Activated CD4-positive, alpha-beta T cell treated with anti-CD3 and anti-CD28 coated beads for 4 hours (primary cell): Measurements from ENCODE around the gene CCT8L2.
A peak's percentile ranks its signal among the peaks of the same experiment; 100 is the strongest.
"Not testable (repeated sequence)": the region's sequence is repeated elsewhere in the genome, so short reads cannot be mapped to it uniquely, and the experiment has no call there.

Source experiments
- DNase-seq, 2 donors: peaks; one replicate each; pipeline ENCODE4 v3.0.0-alpha.2; 2020

The CCT8L2 gene, protein sequence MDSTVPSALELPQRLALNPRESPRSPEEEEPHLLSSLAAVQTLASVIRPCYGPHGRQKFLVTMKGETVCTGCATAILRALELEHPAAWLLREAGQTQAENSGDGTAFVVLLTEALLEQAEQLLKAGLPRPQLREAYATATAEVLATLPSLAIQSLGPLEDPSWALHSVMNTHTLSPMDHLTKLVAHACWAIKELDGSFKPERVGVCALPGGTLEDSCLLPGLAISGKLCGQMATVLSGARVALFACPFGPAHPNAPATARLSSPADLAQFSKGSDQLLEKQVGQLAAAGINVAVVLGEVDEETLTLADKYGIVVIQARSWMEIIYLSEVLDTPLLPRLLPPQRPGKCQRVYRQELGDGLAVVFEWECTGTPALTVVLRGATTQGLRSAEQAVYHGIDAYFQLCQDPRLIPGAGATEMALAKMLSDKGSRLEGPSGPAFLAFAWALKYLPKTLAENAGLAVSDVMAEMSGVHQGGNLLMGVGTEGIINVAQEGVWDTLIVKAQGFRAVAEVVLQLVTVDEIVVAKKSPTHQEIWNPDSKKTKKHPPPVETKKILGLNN

DNA sequence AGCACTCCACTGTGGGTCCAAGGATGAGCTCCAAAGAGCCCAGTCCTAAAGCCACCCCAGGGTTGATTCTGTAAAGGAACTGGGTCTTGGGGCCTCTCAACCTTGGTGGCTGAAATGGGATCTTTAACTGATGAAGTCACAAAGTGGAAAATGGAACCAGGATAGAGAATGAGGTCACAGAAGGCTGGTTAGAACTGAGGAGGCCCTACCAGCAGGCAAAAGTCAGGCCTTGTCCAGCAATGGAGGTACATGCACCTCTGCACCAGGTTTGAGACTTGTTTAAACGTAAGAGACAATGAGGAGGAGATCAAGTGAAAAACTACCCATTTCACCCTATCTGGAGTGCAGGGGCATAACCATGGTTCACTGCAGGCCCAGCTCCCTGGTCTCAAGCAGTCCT lies at the start of gene CCT8L2:
TSS of gene CCT8L2 (minus strand) at position 101 of the 400 bp plus-strand sequence. CDS start 260 bp downstream, outside the sequence.
- not testable (repeated sequence) for DNase-seq

DNA sequence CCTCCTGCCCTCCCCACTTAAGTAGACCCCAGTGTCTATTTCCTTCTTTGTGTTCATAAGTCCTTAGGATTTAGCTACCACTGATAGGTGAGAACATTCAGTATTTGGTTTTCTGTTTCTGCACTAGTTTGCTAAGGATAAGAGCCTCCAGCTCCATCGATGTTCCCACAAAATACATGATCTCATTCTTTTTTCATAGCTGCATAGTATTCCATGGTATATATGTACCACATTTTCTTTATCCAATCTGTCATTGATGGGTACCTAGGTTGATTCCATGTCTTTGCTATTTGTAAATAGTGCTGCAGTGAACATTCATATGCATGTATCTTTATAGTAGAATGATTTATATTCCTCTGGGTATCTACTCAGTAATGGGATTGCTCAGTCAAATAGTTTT lies 42.8 kb upstream of the CCT8L2 start:
- DNase-seq: not testable (repeated sequence)

DNA sequence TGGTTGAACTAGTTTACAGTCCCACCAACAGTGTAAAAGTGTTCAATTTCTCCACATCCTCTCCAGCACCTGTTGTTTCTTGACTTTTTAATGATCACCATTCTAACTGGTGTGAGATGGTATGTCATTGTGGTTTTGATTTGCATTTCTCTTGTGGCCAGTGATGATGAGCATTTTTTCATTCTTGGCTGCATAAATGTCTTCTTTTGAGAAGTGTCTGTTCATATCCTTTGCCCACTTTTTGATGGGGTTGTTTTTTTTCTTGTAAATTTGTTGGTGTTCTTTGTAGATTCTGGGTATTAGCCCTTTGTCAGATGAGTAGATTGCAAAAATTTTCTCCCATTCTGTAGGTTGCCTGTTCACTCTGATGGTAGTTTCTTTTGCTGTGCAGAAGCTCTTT lies 41.5 kb upstream of the CCT8L2 start:
- not testable (repeated sequence) for DNase-seq

DNA sequence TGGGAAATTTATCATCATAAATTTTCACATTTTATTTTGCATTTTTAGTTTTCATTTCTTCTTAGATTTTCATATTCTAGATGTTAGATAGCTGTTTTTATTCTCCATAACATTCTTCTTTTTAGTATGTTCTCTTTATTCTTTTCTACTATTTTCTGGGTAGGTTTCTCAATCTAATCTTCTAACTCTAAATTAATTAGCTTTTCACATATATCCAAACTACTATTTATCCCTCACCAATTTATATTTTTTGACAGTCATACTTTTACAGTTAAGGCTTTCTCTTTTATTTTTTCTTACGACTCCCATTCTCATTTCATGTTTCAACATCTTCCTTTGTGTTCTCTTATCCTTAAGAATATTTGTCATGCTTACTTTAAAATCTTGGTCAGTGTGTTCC lies 35.9 kb upstream of the CCT8L2 start:
- DNase-seq: not testable (repeated sequence)

DNA sequence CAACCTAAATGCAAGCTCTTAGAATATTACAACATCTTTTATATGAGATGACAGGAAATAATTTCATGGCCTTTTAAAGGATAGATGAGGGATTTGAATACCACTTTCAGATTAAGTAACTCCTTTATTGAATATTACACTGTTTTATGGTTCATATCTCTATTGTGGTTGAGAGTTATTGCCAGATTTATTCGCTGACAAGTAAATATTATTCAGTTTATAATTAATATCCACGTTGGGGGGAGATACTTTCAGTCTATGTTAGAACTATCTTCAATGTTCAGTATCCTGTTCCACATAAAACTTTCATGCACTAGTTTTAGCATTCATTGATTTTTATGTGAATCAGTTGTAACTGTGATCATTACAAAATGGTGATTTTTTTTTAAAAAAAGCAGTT lies 32.4 kb upstream of the CCT8L2 start:
- DNase-seq: not testable (repeated sequence)

DNA sequence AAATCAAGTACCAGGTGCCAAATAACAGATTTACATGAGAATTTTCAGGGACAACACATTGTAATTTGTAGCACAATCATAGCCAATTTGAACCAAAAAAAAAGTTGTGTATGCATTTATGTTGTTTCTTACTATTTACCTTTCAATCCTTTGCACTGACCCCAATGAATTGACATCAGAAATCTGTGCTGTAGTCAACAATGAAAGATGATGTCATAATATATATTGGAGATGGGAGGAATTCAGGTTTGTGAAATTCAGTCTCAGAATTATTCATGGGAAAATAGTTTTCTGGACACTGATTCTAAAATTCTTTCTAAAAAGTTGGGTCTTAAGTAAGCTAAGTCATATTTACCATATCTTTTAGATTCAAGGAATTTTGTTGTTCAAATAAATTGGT lies 31.0 kb upstream of the CCT8L2 start:
- DNase-seq: not testable (repeated sequence)

DNA sequence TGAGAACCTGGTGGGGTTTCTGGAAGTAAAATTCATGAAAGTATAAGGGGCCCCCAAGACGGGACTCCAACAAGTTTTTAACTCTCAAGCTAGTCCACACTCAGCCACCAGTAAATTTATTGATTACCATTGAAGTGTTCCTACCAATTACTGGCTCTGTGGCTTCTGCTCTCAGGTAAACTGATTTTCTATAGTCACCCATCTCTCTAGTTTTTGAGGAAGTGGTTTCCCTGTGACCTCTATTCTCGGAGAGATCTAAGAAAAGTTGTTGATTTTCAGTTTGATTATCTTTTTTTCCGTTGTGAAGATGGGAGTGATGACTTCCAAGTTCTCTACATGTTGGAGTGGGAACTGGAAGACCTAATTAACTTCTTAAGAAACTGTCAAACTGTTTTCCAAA lies 24.9 kb upstream of the CCT8L2 start:
- not testable (repeated sequence) for DNase-seq

DNA sequence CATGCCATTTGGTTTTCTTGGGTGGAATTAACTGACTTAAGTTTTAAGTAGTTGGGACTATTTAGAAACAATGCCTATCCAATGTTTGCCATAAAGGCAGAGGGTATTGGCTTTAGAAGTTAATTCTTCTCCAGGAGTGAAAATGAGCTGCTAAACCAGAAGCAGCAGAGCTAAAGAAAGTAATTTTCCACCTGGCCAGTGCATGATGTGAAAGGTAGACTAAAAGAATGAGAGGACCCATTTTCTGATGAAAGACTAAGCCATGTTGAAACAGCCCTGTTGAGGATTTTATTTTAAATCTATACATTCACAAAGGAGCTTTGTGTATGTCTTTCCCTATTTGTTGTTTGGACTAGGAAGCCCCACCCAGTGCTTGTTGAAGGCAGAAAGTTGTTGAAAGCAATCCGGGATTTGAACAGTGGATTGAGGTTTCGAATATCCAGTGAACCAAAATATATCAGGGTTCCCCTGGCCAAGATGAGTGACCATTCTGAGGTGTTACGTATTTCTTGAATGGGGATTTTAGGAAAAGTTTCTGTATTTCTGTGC lies 23.9 kb upstream of the CCT8L2 start:
- DNase-seq: not testable (repeated sequence)

DNA sequence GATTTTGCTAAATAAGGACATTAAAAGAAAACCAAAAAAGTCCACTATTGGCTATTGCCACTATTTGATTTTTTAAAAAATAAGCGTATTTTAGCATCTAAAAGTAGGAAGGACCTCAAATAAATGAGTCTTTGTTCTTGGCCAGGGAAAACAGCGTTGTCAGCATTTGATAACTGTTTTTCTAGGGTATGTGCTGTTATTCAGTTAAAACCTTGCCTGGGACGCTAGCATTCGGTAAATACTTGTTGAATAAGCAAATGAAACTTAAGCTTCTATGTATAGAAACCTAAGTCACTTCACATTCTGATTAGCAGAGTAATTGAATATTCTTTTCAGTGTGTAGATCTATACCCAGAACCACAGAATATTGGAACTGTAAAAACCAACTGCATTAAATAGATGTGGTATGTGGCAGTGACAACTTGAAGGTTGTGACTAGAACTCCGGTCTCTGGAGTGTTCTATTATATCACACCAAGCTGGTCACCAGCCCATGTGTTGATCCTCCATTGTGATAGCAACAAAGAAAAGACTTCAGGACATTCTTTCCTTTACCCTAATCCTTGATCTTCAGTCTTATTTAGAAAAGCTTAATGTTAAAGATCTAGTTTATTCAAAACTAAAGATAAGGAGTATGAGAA lies 23.1 kb upstream of the CCT8L2 start:
- DNase-seq: not testable (repeated sequence)

DNA sequence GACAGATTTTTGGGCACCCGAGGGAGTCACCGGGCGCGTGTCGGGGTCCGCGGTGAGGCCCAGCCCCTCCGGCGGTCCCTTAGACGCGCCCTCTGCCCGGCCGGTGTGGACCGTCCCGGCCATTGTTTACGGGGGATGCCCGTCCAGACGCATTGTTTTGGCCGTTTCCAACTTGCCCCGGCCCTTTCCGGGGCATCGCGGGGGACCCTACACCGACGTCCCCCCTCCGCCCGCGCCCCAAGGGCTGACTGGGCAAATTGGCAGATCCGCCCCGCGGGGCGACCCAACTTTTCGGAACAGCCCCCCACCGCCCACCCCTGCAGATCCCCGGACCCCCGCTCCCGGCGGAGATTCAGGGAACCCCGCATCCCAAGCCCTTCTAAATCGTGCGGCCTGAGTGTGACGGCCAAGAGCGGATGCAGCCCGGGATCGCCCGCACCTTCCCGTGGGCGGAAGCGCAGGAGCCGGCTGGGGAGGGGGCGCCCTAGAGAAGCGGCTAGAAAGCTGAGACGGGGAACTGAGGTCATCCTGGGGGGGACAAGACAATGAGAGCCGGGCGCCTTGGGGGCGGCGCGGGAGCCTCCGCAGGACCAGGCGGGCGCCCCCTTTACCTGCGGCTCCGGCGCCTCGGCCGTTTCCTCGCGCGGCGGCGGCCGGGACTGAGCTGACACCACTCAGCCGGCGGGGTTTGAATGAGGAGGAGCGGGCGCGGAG lies 17.1 kb upstream of the CCT8L2 start:
- no peak for DNase-seq

DNA sequence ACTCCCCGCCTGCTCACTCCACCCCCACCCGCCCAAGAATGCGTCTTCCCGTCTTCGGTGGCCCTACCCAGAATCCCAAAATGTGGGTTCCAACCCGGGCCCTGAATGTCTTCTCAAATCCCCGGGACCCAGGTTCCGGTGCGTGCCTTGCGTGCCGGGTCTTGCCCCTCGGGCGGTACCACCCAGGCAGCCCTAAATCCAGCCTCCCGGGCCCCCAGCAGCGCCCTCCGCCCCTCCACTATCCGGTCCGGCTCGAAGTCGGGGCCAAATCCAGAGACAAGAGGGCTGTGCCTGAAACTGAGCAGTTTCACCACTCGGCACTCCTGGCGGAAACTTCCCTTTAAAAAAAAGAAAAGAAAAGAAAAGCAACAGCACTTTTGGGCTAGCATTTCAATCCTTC lies 16.3 kb upstream of the CCT8L2 start:
- DNase-seq: no peak

DNA sequence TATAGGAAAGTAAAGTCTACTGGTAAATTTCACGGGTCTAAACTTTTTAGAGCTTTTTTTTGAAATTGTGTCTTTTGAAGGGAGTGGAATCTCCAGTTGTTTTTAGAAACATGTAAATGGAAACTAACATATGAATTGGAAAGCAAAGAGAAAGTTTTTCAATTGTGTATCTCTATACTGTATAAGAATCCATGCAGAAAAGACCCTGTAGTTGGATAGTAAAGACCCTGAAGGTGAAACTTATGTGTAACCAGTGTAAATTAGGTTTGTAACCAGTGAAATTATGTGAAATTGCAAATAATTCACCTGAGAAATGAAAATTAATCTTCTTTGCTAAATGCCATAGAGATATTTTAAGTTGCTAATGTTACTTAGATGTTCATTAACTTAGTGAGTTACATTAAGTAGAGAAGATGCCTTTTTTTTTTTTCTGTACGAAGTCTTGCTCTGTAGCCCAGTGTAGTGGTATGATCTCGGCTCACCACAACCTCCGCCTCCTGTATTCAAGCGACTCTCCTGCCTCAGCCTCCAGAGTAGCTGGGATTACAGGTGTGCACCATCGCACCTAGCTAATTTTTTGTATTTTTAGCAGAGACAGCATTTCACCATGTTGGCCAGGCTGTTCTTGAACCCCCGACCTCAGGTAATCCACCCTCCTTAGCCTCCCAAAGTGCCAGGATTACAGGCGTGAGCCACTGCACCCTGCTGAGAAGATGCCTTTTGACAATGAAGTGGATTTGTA lies 11.8 kb upstream of the CCT8L2 start:
- DNase-seq: not testable (repeated sequence)

DNA sequence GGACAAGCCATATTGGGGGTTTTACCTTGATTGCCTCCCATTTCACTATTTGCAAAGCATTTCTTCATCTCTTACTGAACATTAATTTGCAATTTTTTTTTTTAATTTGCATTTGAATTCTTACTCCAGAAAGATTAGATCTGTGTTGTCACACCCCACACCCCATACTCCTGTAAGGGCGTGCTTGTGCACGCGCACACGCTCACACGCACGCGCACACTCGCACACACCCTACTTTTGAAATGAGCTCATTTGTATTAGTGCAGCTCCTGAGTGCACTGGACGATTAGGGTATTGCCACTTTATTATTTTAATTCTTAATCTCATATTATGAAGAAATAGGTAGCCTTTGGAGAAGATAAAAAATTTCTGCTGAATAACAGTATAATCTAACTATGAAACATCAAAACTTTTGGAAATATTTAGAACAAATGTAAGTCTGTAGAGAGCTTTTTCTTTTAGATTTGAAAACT lies 11.2 kb upstream of the CCT8L2 start:
- DNase-seq: not testable (repeated sequence)

DNA sequence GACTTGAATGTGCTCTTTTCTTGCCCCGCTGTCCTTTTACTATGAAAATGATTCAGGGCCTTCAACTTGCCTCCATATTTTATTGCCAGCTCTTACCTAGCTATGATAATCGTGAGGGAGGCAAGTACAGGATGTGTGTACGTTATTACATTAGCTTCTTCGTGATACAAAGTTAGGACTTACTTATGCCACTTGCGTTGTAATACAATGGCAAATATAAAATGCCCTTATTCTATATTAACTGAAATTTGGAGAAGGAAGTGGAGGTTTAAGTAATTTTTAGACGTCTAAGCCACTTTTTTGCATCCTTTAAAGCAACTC lies 10.8 kb upstream of the CCT8L2 start:
- no peak for DNase-seq

DNA sequence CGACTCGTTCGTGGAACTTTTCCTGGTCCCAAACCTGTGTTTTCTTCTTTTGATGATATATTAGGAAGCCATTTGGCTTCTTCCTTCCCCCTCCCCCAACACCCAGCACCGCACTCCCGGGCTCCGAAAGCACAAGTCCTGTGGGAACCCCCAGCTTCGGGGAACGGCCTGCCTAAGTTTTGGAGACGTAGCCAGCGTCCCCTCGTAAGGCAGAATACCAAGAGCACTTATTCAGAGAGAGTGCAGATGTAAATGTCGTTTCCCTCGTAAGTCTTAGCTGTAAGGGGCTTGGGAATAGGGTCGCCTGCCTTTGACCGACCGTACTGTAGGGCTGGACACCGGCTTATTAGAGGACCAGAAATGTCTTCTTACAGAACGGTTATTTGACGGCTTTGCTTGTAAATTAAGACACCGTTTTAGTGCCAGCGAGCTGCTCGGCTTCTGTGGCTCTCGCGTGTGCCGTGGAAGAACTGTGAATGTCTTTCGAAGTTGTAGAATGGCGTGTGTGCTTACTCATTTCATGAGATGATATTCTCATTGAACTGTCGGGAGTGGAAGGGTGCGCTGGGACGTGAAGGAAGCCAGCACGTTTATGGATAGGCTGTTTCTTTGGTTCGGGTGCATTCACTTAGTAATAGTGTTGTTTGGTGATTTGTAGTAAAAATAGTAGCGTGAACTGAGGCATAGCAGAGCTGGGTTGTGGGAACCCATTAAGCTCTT lies 10.3 kb upstream of the CCT8L2 start:
- DNase-seq: peak in 1 of 2 donors; percentile 30

DNA sequence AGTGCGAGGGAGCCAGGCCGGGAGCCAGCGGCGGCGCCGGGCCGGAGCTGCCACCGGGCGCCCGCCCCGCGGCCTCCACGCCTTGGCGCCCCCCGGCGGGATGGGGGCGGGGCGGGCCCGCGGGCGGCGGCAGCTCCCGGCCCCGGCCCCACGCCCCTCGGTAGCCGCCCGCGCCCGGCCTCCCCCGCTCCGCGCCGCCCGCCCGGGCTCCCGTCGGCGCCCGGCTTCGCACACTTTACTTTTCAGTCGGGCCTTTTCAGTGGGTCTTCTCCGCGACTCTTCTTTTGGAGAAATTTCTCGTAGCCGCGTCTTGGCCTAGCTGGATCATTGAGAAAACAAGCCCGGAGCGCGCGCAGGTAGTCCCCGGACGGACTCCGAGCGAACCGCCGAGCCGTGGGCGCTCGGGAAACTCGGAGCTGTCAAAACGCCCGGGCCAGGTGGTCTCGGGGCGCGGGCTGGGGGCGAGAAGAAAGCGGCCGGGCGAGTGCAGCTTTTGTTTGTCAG lies 9.7 kb upstream of the CCT8L2 start:
- DNase-seq: peak in 1 of 2 donors; percentile 3

DNA sequence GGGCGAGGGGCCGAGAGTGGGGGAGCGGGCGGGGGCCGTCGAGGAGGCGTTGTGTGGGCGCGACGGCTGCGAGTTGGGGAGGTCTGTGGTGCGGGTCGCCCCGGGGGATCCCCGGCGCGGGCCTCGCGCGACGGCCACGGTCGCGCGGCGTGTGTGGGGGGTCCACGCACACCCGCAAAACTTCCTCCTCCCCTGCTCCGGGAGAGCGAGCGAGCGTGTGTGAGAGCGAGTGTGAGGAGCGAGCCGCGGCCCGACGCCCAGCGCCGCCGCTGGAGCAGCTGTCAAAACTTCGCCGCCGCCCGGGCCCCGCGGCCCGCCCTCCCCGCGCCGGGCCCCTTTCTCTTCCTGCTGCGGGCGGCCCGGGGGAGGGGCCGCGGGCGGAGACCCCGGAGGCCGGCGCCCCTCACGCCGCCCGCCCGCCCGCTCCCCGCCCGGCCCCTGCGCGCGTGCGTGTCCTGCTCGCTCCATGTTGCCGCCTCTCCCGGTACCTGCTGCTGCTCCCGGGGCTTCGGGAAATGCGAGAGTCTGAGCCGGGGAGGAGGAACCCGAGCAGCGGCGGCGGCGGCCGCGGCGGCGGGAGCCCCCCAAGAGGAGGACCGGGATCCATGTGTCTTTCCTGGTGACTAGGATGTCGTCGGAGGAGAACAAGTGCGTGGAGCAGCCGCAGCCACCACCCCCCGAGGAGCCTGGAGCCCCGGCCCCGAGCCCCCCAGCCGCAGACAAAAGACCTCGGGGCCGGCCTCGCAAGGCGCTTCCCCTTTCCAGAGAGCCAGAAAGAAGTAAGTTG lies 9.0 kb upstream of the CCT8L2 start:
- DNase-seq: peak in 1 of 2 donors; percentile 0

DNA sequence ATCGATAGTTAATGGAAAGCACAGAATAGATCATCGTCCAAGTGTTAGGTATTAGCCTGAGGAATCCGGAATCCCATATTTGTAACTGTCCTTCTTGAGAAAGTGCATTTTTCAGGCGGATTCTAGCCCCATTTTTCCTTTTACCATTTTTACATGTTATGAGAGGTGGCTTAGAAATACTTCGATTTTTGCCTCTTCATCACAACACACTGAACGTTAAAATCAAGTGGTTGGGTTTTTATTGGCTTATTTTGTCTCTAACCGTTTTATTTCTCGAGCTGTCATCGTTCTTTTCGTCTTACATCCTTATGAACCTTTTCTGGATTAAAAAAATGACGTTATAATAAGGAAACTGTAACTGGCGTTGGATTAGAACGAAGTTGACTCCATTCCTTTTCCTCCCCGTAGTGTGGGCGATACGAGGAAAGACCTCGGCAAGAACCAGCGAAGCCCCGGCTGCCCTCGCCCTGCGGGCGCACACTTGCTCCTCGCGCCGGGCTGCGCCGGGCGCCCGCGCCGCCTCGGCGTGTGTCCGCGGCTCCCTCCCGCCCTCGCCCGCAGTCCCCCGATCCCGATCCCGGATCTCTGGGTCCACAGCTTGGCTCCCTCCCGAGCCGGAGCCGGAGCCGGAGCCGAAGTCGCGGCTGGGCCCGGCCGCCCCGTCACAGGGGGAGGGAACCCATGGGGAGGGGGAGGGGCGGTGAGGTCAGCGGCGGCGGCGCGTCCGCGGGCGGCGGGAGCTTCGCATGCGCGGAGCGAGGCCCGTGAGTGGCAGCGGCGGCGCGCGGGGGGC lies 8.2 kb upstream of the CCT8L2 start:
- DNase-seq: peak; percentile 2 to 65

DNA sequence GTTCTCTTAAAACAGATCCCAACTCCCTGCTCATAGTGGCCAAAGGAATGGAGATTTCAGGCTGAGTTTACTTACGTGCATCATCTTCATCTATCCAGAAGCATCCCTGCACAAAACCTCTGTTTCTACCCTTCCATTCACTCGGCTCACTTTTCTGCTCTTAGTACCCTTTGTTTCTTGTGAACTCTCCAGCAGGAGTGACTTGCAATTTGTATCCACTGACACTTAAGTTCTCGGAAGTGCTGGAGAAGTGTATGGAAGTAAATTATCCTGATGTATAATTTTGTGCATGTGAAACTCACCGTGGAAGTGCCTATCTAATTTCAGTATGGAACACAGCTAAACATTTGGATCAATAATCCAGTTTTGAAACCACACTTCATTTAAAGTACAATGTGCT lies 7.0 kb upstream of the CCT8L2 start:
- not testable (repeated sequence) for DNase-seq

DNA sequence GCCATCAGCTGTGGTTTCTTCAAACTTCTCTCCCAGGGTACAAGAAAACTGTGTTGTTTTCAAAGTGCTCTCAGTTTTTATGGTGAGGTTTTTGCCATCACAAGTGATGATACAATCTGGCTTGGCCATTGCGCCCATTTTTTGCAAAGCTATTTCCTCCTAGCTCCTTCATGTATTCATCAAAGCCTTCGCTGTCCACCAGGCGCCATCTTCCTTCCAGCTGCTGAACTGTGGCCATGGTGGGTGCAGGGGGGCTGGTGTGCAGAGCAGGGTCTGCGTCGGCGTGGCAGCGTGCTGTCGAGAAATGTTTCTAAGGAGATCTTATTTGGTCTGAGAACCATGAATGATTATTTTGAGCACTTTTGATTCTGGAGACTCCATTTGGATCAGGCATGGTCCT lies 2.6 kb upstream of the CCT8L2 start:
- not testable (repeated sequence) for DNase-seq
